Parathyroid adenoma (tissue), 2 donors: ENCODE data around the gene SDF4.

Experiments used
- H2AFZ ChIP-seq: fragments of 300-600 bp; sonication (generic); one replicate; pipeline ENCODE4 v1.7.0; 2017; ENCODE audit warnings: antibody characterized with exemption, mild to moderate bottlenecking
- H3K27ac ChIP-seq: fragments of 300-600 bp; sonication (generic); one replicate; pipeline ENCODE4 v1.7.0; 2017
- H3K27me3 ChIP-seq: fragments of 300-600 bp; sonication (generic); one replicate; pipeline ENCODE4 v1.7.0; 2017; ENCODE audit warnings: low read length; ENCODE audit not compliant: control insufficient read depth, insufficient read depth
- H3K36me3 ChIP-seq: fragments of 300-600 bp; sonication (generic); one replicate; pipeline ENCODE4 v1.7.0; 2017; ENCODE audit warnings: low read length; ENCODE audit not compliant: control insufficient read depth, insufficient read depth
- H3K4me1 ChIP-seq: fragments of 300-600 bp; sonication (generic); one replicate; pipeline ENCODE4 v1.7.0; 2017; ENCODE audit warnings: control low read depth
- H3K4me2 ChIP-seq: fragments of 300-600 bp; sonication (generic); one replicate; pipeline ENCODE4 v1.7.0; 2017; ENCODE audit warnings: low read length
- H3K4me3 ChIP-seq: fragments of 300-600 bp; sonication (generic); one replicate; pipeline ENCODE4 v1.7.0; 2017; ENCODE audit warnings: low read depth, low read length
- H3K79me2 ChIP-seq: fragments of 300-600 bp; sonication (generic); one replicate; pipeline ENCODE4 v1.7.0; 2017; ENCODE audit warnings: control low read depth
- H3K9ac ChIP-seq: fragments of 300-600 bp; sonication (generic); one replicate; pipeline ENCODE4 v1.7.0; 2017; ENCODE audit warnings: mild to moderate bottlenecking
- H3K9me3 ChIP-seq: fragments of 300-600 bp; sonication (generic); one replicate; pipeline ENCODE4 v1.7.0; 2017; ENCODE audit warnings: low read length; ENCODE audit not compliant: control insufficient read depth
- CTCF ChIP-seq: fragments of 300-600 bp; sonication (generic); IDR thresholded peaks from one replicate; pipeline ENCODE4 v1.7.0; 2017; ENCODE audit warnings: antibody characterized with exemption, mild to moderate bottlenecking
- donor health status: primary hyperparathyroidism.

Gene SDF4

GRCh38 chr1:1267488-1268283 is 35.9 kb upstream of the SDF4 start:
- Histone ChIP-seq H3K4me1 (peaks cover 3% of the 10 kb centered on the region), H3K27ac (no peak overlapping the region), H2AFZ (no peak overlapping the region), H3K4me3 (no peak overlapping the region), H3K9me3 (no peaks in the 10 kb centered on the region), H3K9ac (no peak overlapping the region), H3K27me3 (no peaks in the 10 kb centered on the region), H3K36me3 (no peaks in the 10 kb centered on the region), H3K79me2 (peaks cover 28% of the 10 kb centered on the region), H3K4me2 (no peak overlapping the region)
- TF ChIP-seq CTCF: no peak

- peaks cover 9% of the 10 kb centered on the region for H3K79me2 ChIP-seq
- H3K9me3 ChIP-seq: no peaks in the 10 kb centered on the region
- H3K36me3 ChIP-seq: no peaks in the 10 kb centered on the region
- no peaks in the 10 kb centered on the region for H3K27me3 ChIP-seq
- no peak overlapping the region for H3K4me3 ChIP-seq
- no peak overlapping the region for H3K9ac ChIP-seq
- H3K4me1 ChIP-seq: no peaks in the 10 kb centered on the region
- no peak overlapping the region for H3K4me2 ChIP-seq
- no peak overlapping the region for H2AFZ ChIP-seq
- H3K27ac ChIP-seq: no peak overlapping the region
- no peak for TF ChIP-seq CTCF
Measured at GRCh38 chr1:1264868-1265272, 33.1 kb upstream of the SDF4 start.

DNA sequence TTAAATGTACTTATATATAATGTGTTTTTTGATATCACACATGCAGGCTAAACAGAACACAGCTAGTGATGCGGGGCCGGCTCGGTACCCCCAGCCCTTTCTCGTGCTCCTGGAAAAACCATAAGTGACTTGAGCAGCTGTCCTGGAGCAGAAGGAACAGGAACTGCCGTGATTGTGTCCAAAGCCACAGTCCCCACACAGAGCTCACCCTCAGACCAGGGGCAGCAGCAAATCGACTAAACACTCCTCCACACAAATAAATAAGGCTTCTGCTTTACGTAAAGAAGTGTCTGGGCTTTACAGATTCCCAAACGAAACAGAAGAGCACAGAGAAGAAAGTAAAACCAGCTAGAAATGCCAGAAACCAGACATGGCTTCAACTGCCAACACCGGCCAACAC is 32.2 kb upstream of the SDF4 start:
- no peaks in the 10 kb centered on the region for H3K27me3 ChIP-seq
- H3K9me3 ChIP-seq: no peaks in the 10 kb centered on the region
- no peaks in the 10 kb centered on the region for H3K36me3 ChIP-seq
- H3K4me1 ChIP-seq: no peaks in the 10 kb centered on the region
- H3K9ac ChIP-seq: no peak overlapping the region
- TF ChIP-seq CTCF: no peak
- H3K79me2 ChIP-seq: peaks cover 9% of the 10 kb centered on the region
- no peak overlapping the region for H3K4me2 ChIP-seq
- H3K27ac ChIP-seq: no peak overlapping the region
- no peak overlapping the region for H3K4me3 ChIP-seq
- H2AFZ ChIP-seq: no peak overlapping the region

GRCh38 chr1:1262758-1263157 is 31.0 kb upstream of the SDF4 start:
- no peaks in the 10 kb centered on the region for H3K4me1 ChIP-seq
- no peak overlapping the region for H3K9ac ChIP-seq
- H3K27ac ChIP-seq: no peak overlapping the region
- peaks cover 3% of the 10 kb centered on the region for H3K79me2 ChIP-seq
- H3K27me3 ChIP-seq: no peaks in the 10 kb centered on the region
- no peak overlapping the region for H2AFZ ChIP-seq
- no peak overlapping the region for H3K4me3 ChIP-seq
- no peak for TF ChIP-seq CTCF
- H3K4me2 ChIP-seq: no peak overlapping the region
- no peaks in the 10 kb centered on the region for H3K36me3 ChIP-seq
- no peaks in the 10 kb centered on the region for H3K9me3 ChIP-seq

- H3K9ac ChIP-seq: no peak overlapping the region
- no peaks in the 10 kb centered on the region for H3K9me3 ChIP-seq
- no peak overlapping the region for H3K27ac ChIP-seq
- no peaks in the 10 kb centered on the region for H3K4me1 ChIP-seq
- H3K4me2 ChIP-seq: no peak overlapping the region
- H2AFZ ChIP-seq: no peak overlapping the region
- no peaks in the 10 kb centered on the region for H3K27me3 ChIP-seq
- no peak for TF ChIP-seq CTCF
- H3K79me2 ChIP-seq: no peaks in the 10 kb centered on the region
- no peak overlapping the region for H3K4me3 ChIP-seq
- H3K36me3 ChIP-seq: no peaks in the 10 kb centered on the region
Measured at GRCh38 chr1:1262071-1262470, 30.3 kb upstream of the SDF4 start.
